Measurements from ENCODE around the gene KLHL29.

- TF ChIP-seq CTCF (conservative IDR thresholded peaks at IDR 0.05) (no peak), ZFX (IDR thresholded peaks at IDR 0.05) (no peak)
Measured at GRCh38 chr2:23595021-23595420, 210.0 kb downstream of the KLHL29 start.
